HepG2 (cell line): ENCODE results near the gene ARPC1B. TPM values are rescaled to one million over a fixed set of nuclear protein-coding genes. Genes with fewer than 3 reads are reported as not detected.
A peak's percentile ranks its signal among the peaks of the same experiment; 100 is the strongest.

Experiments
- CENPX ChIP-seq: sonication (generic); formaldehyde crosslinking; IDR thresholded peaks from 2 replicates; pipeline ENCODE4 v1.9.0; 2021; ENCODE audit warnings: mild to moderate bottlenecking, missing genetic modification reagents, moderate library complexity
- HNRNPH1 ChIP-seq: fragments of 200-400 bp; formaldehyde crosslinking; optimal IDR thresholded peaks from 2 replicates; pipeline ENCODE3; 2017; ENCODE audit warnings: mild to moderate bottlenecking, low read depth, low read length
- MIER2 ChIP-seq: IDR thresholded peaks from 2 replicates; pipeline ENCODE4 v1.6.1; 2016; ENCODE audit warnings: missing biosample characterization, missing genetic modification reagents
- NR2F6 ChIP-seq, 2 experiments: IDR thresholded peaks; 2 replicates each; pipeline ENCODE4 v1.6.1; 2016; ENCODE audit warnings: antibody characterized with exemption in 1 of 2, mild to moderate bottlenecking in 1 of 2
- POLR2AphosphoS5 ChIP-seq: IDR thresholded peaks from 2 replicates; pipeline ENCODE4 v1.6.1; 2012; ENCODE audit warnings: low read depth, low read length
- RCOR2 ChIP-seq: IDR thresholded peaks from 2 replicates; pipeline ENCODE4 v1.6.1; 2016; ENCODE audit warnings: missing biosample characterization, missing genetic modification reagents
- RNF2 ChIP-seq: fragments of 450-650 bp; conservative IDR thresholded peaks from 2 replicates; pipeline ENCODE4 v1.6.1; 2016; ENCODE audit warnings: low read depth
- RORA ChIP-seq: sonication (generic); formaldehyde crosslinking; IDR thresholded peaks from 2 replicates; pipeline ENCODE4 v1.5.0; 2020; ENCODE audit warnings: mild to moderate bottlenecking, missing genetic modification reagents, moderate library complexity
- SP5 ChIP-seq: IDR thresholded peaks from 2 replicates; pipeline ENCODE4 v1.6.1; 2016; ENCODE audit warnings: low read depth, borderline replicate concordance
- ZBTB38 ChIP-seq: sonication (generic); formaldehyde crosslinking; IDR thresholded peaks from 2 replicates; pipeline ENCODE4 v1.5.1; 2020; ENCODE audit warnings: mild to moderate bottlenecking, missing genetic modification reagents
- ZFP36L1 ChIP-seq: sonication (generic); formaldehyde crosslinking; IDR thresholded peaks from 2 replicates; pipeline ENCODE4 v1.8.0; 2022; ENCODE audit warnings: mild to moderate bottlenecking, missing genetic modification reagents, moderate library complexity
- ZNF274 ChIP-seq: sonication (generic); formaldehyde crosslinking; IDR thresholded peaks from 2 replicates; pipeline ENCODE4 v1.5.1; 2020; ENCODE audit warnings: mild to moderate bottlenecking, missing genetic modification reagents
- ZNF530 ChIP-seq: sonication (generic); formaldehyde crosslinking; IDR thresholded peaks from 2 replicates; pipeline ENCODE4 v1.5.0; 2020; ENCODE audit warnings: low read depth, mild to moderate bottlenecking, missing genetic modification reagents
- ZSCAN25 ChIP-seq: sonication (generic); formaldehyde crosslinking; IDR thresholded peaks from 2 replicates; pipeline ENCODE4 v1.8.0; 2022; ENCODE audit warnings: mild to moderate bottlenecking, missing genetic modification reagents
- polyA plus RNA-seq, 8 experiments: library from polyadenylated mRNA; depleted of rRNA in 3 of 8; stranded (reverse) in 7 of 8; unstranded in 1 of 8; fragments of >200 nt; fragmentation: Illumina TruSeq in 4 of 8; extraction: Trizol in 4 of 8; gene quantifications; 2 replicates each; pipeline versions ENCODE4 v1.2.1 to v1.2.3, GENCODE V29; 2011 to 2016; ENCODE audit warnings: low read depth in 4 of 8, missing spikeins in 1 of 8, mixed read lengths in 1 of 8; ENCODE audit not compliant: insufficient read depth in 1 of 8
- total RNA-seq, 5 experiments: library from RNA; depleted of rRNA; stranded (reverse); fragments of >200 nt; fragmentation: Illumina TruSeq; extraction: Trizol; gene quantifications; 2 replicates each; pipeline ENCODE4 v1.2.3, GENCODE V29; 2016; ENCODE audit warnings: low read depth in 1 of 5
- TF ChIP-seq, protein P1 (sequence below), 2 experiments: IDR thresholded peaks; 2 replicates each; pipeline ENCODE4 v1.6.1; 2011 to 2012; ENCODE audit warnings: low read length in 2 of 2, borderline replicate concordance in 1 of 2, low read depth in 1 of 2, mild to moderate bottlenecking in 1 of 2, moderate library complexity in 1 of 2
- TF ChIP-seq, protein P2 (sequence below): sonication (generic); formaldehyde crosslinking; IDR thresholded peaks from 2 replicates; pipeline ENCODE4 v1.4.0; 2020; ENCODE audit warnings: mild to moderate bottlenecking, missing genetic modification reagents, borderline replicate concordance
- TF ChIP-seq, protein P3 (sequence below): sonication (generic); formaldehyde crosslinking; IDR thresholded peaks from 2 replicates; pipeline ENCODE4 v1.4.0; 2020; ENCODE audit warnings: missing genetic modification reagents, borderline replicate concordance
- TF ChIP-seq, protein P4 (sequence below): fragments of 450-650 bp; IDR thresholded peaks from 2 replicates; pipeline ENCODE4 v1.6.1; 2017
- TF ChIP-seq, protein P5 (sequence below): sonication (generic); formaldehyde crosslinking; IDR thresholded peaks from 2 replicates; pipeline ENCODE4 v1.4.0; 2020; ENCODE audit warnings: missing genetic modification reagents

ARPC1B gene
- total and polyA plus RNA-seq, 2 of the 13 experiments (the other 11 are each of a cell fraction or from before 2014, with no cell fraction given) = 72.9 to 89.1 TPM

DNA sequence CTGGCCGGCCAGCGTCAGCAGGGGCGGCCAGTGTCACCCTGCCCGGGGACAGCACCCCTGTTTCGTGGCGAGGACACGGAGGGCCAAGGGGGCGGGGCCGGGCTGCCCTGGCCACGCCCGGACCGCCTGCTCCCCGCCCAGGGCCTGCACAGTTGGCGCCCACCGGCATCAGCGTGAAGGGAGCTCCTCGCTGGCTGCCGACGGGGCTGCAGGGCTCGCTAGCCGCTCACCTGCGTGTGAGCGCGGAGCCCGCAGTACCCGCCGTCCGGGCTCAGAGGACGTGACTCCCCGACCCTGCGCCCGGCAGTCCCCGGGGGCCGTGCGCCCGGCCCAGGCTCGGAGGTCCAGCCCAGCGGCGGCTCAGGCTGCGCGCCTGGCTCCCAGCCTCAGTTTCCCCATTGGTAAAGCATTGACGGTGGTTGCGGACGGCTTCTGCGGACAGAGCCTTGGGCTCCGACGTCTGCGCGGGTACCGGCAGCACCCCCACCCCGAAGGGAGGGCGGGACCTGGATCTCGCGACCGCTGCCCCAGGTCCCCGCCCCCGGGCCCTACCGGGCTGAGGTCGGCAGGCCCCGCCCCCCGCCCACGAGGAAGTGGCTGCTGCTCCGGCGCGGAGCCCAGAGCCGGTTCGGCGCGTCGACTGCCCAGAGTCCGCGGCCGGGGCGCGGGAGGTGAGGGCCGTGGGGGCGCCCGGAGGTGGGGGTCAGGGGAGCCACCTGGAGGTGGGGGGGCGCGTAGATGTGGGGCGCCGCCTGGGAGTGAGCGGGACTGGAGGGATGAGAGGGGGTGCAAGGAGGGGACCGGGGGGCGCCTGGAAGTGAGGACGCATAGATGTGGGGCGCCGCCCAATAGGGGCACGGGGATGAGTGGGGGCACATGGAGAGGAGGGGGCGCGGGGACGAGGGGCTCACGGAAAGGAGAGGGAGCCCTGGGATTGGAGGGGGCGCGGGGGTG lies at the start of gene ARPC1B (continued):
- no peak for TF ChIP-seq HNRNPH1
- no peak for TF ChIP-seq MIER2
- TF ChIP-seq ZFP36L1 (CRISPR knock-in tag) = no peak; the same call in 1 of the 2 replicates
- TF ChIP-seq SP5 (CRISPR knock-in tag) = peak; percentile 31
- no peak for TF ChIP-seq NR2F6 (IDR thresholded peaks at IDR 0.05)
- TF ChIP-seq NR2F6 (CRISPR knock-in tag; IDR thresholded peaks at IDR 0.05) = no peak
- TF ChIP-seq, protein P1, sequence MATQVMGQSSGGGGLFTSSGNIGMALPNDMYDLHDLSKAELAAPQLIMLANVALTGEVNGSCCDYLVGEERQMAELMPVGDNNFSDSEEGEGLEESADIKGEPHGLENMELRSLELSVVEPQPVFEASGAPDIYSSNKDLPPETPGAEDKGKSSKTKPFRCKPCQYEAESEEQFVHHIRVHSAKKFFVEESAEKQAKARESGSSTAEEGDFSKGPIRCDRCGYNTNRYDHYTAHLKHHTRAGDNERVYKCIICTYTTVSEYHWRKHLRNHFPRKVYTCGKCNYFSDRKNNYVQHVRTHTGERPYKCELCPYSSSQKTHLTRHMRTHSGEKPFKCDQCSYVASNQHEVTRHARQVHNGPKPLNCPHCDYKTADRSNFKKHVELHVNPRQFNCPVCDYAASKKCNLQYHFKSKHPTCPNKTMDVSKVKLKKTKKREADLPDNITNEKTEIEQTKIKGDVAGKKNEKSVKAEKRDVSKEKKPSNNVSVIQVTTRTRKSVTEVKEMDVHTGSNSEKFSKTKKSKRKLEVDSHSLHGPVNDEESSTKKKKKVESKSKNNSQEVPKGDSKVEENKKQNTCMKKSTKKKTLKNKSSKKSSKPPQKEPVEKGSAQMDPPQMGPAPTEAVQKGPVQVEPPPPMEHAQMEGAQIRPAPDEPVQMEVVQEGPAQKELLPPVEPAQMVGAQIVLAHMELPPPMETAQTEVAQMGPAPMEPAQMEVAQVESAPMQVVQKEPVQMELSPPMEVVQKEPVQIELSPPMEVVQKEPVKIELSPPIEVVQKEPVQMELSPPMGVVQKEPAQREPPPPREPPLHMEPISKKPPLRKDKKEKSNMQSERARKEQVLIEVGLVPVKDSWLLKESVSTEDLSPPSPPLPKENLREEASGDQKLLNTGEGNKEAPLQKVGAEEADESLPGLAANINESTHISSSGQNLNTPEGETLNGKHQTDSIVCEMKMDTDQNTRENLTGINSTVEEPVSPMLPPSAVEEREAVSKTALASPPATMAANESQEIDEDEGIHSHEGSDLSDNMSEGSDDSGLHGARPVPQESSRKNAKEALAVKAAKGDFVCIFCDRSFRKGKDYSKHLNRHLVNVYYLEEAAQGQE (IDR thresholded peaks at IDR 0.05; ENCODE audit: borderline replicate concordance in 1 of 2, low read depth in 1 of 2, low read length in 2 of 2) = no peak
- TF ChIP-seq, protein P2, sequence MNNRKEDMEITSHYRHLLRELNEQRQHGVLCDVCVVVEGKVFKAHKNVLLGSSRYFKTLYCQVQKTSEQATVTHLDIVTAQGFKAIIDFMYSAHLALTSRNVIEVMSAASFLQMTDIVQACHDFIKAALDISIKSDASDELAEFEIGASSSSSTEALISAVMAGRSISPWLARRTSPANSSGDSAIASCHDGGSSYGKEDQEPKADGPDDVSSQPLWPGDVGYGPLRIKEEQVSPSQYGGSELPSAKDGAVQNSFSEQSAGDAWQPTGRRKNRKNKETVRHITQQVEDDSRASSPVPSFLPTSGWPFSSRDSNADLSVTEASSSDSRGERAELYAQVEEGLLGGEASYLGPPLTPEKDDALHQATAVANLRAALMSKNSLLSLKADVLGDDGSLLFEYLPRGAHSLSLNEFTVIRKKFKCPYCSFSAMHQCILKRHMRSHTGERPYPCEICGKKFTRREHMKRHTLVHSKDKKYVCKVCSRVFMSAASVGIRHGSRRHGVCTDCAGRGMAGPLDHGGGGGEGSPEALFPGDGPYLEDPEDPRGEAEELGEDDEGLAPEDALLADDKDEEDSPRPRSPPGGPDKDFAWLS = no peak
- TF ChIP-seq, protein P3, sequence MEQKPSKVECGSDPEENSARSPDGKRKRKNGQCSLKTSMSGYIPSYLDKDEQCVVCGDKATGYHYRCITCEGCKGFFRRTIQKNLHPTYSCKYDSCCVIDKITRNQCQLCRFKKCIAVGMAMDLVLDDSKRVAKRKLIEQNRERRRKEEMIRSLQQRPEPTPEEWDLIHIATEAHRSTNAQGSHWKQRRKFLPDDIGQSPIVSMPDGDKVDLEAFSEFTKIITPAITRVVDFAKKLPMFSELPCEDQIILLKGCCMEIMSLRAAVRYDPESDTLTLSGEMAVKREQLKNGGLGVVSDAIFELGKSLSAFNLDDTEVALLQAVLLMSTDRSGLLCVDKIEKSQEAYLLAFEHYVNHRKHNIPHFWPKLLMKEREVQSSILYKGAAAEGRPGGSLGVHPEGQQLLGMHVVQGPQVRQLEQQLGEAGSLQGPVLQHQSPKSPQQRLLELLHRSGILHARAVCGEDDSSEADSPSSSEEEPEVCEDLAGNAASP (CRISPR knock-in tag) = no peak
- TF ChIP-seq ZNF274 (CRISPR knock-in tag) = 0 out of 2 replicates have a peak, but pooled peaks have one; percentile 32
- peak; percentile 33; the same call in 1 of the 2 replicates for TF ChIP-seq ZSCAN25 (CRISPR knock-in tag)
- TF ChIP-seq CENPX = no peak
- TF ChIP-seq RORA (CRISPR knock-in tag) = no peak
- TF ChIP-seq RCOR2 (CRISPR knock-in tag) = no peak
- TF ChIP-seq, protein P4, sequence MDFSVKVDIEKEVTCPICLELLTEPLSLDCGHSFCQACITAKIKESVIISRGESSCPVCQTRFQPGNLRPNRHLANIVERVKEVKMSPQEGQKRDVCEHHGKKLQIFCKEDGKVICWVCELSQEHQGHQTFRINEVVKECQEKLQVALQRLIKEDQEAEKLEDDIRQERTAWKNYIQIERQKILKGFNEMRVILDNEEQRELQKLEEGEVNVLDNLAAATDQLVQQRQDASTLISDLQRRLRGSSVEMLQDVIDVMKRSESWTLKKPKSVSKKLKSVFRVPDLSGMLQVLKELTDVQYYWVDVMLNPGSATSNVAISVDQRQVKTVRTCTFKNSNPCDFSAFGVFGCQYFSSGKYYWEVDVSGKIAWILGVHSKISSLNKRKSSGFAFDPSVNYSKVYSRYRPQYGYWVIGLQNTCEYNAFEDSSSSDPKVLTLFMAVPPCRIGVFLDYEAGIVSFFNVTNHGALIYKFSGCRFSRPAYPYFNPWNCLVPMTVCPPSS = no peak
- TF ChIP-seq, protein P5, sequence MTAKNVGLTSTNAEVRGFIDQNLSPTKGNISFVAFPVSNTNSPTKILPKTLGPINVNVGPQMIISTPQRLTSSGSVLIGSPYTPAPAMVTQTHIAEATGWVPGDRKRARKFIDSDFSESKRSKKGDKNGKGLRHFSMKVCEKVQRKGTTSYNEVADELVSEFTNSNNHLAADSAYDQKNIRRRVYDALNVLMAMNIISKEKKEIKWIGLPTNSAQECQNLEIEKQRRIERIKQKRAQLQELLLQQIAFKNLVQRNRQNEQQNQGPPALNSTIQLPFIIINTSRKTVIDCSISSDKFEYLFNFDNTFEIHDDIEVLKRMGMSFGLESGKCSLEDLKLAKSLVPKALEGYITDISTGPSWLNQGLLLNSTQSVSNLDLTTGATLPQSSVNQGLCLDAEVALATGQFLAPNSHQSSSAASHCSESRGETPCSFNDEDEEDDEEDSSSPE (CRISPR knock-in tag) = 0 out of 2 replicates have a peak, but pooled peaks have one; percentile 29
- TF ChIP-seq POLR2AphosphoS5 = peak; percentile 64
- no peak for TF ChIP-seq ZNF530 (CRISPR knock-in tag)
- peak; percentile 42; the same call in 1 of the 2 replicates for TF ChIP-seq RNF2
- TF ChIP-seq ZBTB38 (CRISPR knock-in tag) = no peak
